Common myeloid progenitor, CD34-positive (primary cell): ENCODE results near the gene AP3B1.

Source experiments
- CTCF ChIA-PET: fragments of 350-600 bp; sonication (Branson Sonifier 250); formaldehyde crosslinking; loops from one replicate; lab custom pipeline; 2021; ENCODE audit warnings: antibody characterized with exemption; lab: Charles Lee
- POLR2A ChIA-PET: fragments of 350-600 bp; sonication (Branson Sonifier 250); formaldehyde crosslinking; loops from one replicate; lab custom pipeline; 2021; ENCODE audit warnings: antibody characterized with exemption; lab: Charles Lee
- DNase-seq, 3 donors: peaks; one replicate each; pipeline versions ENCODE4 v3.0.0 to v3.0.0-alpha.2; 2013
- H3K27ac ChIP-seq, 2 experiments: 1 replicate in 1 of 2; 2 replicates in 1 of 2; pipeline ENCODE4 v1.7.0; 2013; ENCODE audit warnings: inconsistent platforms in 2 of 2, low read length in 2 of 2, mild to moderate bottlenecking in 2 of 2, low read depth in 1 of 2, moderate library complexity in 1 of 2; ENCODE audit not compliant: severe bottlenecking in 2 of 2, insufficient read depth in 1 of 2, poor library complexity in 1 of 2
- H3K27me3 ChIP-seq, 5 experiments: replicated peaks in 2 of 5; 1 replicate in 3 of 5; 2 replicates in 2 of 5; pipeline versions ENCODE4 v1.6.1 to v1.7.0; 2013; ENCODE audit warnings: low read length in 4 of 5, mild to moderate bottlenecking in 2 of 5, moderate library complexity in 2 of 5, inconsistent platforms in 1 of 5; ENCODE audit not compliant: insufficient read depth in 5 of 5, control insufficient read depth in 4 of 5
- H3K36me3 ChIP-seq, 4 experiments: 1 replicate in 2 of 4; 2 replicates in 2 of 4; pipeline versions ENCODE4 v1.6.1 to v1.7.0; 2013; ENCODE audit warnings: low read length in 3 of 4, control low read depth in 1 of 4, mild to moderate bottlenecking in 1 of 4; ENCODE audit not compliant: control insufficient read depth in 4 of 4, insufficient read depth in 4 of 4
- H3K4me1 ChIP-seq, 4 experiments: 1 replicate in 3 of 4; 2 replicates in 1 of 4; pipeline versions ENCODE4 v1.6.1 to v1.7.1; 2013; ENCODE audit warnings: low read length in 3 of 4, mild to moderate bottlenecking in 3 of 4, control low read depth in 1 of 4, inconsistent platforms in 1 of 4, moderate library complexity in 1 of 4; ENCODE audit not compliant: control insufficient read depth in 4 of 4, insufficient read depth in 4 of 4; ENCODE audit errors: control extremely low read depth in 1 of 4
- H3K4me3 ChIP-seq, 7 experiments: 1 replicate in 4 of 7; 2 replicates in 3 of 7; pipeline versions ENCODE4 v1.5.1 to v1.7.0; 2013; ENCODE audit warnings: mild to moderate bottlenecking in 7 of 7, low read length in 6 of 7, moderate library complexity in 6 of 7, inconsistent platforms in 2 of 7, low read depth in 2 of 7, control low read depth in 1 of 7; ENCODE audit not compliant: insufficient read depth in 4 of 7, control insufficient read depth in 1 of 7; ENCODE audit errors: extremely low read depth in 1 of 7
- H3K9me3 ChIP-seq, 5 experiments: 1 replicate in 4 of 5; 2 replicates in 1 of 5; pipeline versions ENCODE4 v1.6.1 to v1.7.1; 2013; ENCODE audit warnings: low read length in 4 of 5, mild to moderate bottlenecking in 2 of 5, inconsistent platforms in 1 of 5, low read depth in 1 of 5, moderate library complexity in 1 of 5; ENCODE audit not compliant: control insufficient read depth in 4 of 5, insufficient read depth in 2 of 5; ENCODE audit errors: control extremely low read depth in 1 of 5
- WGBS: methylation state at CpG from one replicate; pipeline ENCODE4 v1.1.5; 2013; ENCODE audit not compliant: insufficient coverage; 5-methylcytosine and 5-hydroxymethylcytosine counted together

Gene AP3B1

DNA sequence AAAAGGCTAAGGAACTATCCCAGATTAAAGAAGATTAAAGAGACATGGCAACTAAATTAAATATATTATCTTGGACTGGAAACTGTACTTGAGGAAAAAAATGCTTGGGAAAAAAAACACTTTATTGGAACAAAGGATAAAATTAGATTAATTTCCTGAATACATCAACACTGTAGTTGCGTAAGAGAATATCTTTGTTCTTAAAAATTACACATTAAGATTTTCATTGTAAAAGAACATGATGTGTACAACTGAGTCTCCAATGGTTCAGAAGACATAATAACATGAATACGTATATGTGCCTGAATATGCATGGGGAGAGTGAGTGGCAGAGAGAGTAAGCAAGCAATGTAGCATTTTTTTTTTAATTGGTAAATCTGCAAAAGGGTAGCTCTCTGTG lies 2.8 kb downstream of the AP3B1 start:
- no peaks in the 10 kb centered on the region for H3K27me3 ChIP-seq
- peaks cover 8 to 20% (median 10%) of the 10 kb centered on the region in 4 experiments for H3K4me1 ChIP-seq
- ChIA-PET POLR2A (no interaction called here), CTCF (no interaction called here)
- no peaks in the 10 kb centered on the region for H3K36me3 ChIP-seq
- H3K9me3 ChIP-seq: no peaks in the 10 kb centered on the region
- DNase-seq: no peak
- H3K27ac ChIP-seq: no peak overlapping the region
- WGBS: 100% methylated on average over 1 of the region's 2 CpGs
- no peak overlapping the region for H3K4me3 ChIP-seq

DNA sequence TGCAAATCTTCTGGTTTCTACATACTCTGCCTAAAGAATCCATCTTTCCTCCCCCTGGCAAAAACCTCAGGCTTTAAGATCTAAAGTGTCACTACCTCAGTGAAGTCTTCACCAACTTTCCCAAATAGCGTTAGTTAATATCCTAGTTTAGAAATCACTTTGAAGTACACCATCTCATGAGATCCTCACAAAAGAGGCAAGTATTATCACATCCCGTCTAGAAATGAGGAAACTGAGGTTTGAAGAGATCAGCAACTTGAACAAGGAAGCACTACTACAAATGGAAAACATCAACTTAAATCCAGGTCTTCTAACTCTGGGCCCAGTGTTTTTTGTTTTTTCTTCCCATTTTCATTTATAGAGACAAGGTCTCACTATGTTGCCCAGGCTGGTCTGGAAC lies 4.6 kb downstream of the AP3B1 start:
- ChIA-PET POLR2A (interaction anchor here (0.7 kb wide), 1 partner anchor 35 kb away, joined by 3 read pairs; no protein-coding TSS in a partner anchor), CTCF (no interaction called here)
- no peak overlapping the region for H3K4me3 ChIP-seq
- no peaks in the 10 kb centered on the region for H3K9me3 ChIP-seq
- no peak overlapping the region for H3K27ac ChIP-seq
- DNase-seq: no peak
- no peaks in the 10 kb centered on the region for H3K36me3 ChIP-seq
- WGBS: 20% methylated on average over 1 of the region's 2 CpGs
- H3K4me1 ChIP-seq: peaks cover 3 to 17% (median 8%) of the 10 kb centered on the region in 4 experiments
- no peaks in the 10 kb centered on the region for H3K27me3 ChIP-seq

- DNase-seq: no peak
- Histone ChIP-seq H3K36me3 (no peaks in the 10 kb centered on the region), H3K4me3 (no peak overlapping the region), H3K27ac (no peak overlapping the region), H3K9me3 (no peaks in the 10 kb centered on the region), H3K27me3 (no peaks in the 10 kb centered on the region), H3K4me1 (peaks cover 0 to 13% (median 4%) of the 10 kb centered on the region in 4 experiments)
- ChIA-PET POLR2A (no interaction called here), CTCF (no interaction called here)
- WGBS: no CpG with 5 or more reads among the region's 3 CpGs
Measured at GRCh38 chr5:78288246-78288645, 6.3 kb downstream of the AP3B1 start.

DNA sequence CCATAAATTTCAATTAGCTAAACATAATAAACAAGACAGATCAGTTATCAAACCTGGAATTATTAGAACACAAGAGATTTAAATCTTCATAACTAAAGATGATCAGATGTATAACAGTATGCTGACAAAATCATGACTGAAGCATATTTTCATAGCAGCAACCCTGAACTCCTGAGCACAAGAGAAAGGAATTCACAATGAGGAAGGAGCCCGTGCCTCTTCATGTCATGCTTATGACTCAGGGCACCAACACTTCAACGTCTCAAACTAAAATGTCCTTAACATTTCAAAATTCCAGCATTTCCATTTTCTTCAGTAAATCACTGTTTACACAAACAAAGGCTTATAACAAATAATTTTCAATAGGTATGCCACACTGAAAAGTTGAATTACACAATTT lies 6.7 kb downstream of the AP3B1 start:
- peak in 2 of 3 donors; percentile 26 to 35 for DNase-seq
- Histone ChIP-seq H3K4me1 (peaks cover 0 to 10% (median 2%) of the 10 kb centered on the region in 4 experiments), H3K36me3 (no peaks in the 10 kb centered on the region), H3K9me3 (no peaks in the 10 kb centered on the region), H3K4me3 (no peak overlapping the region), H3K27ac (no peak overlapping the region), H3K27me3 (no peaks in the 10 kb centered on the region)
- POLR2A ChIA-PET: no interaction called here
- CTCF ChIA-PET: no interaction called here
- WGBS: 100% methylated on average over 1 of the region's 2 CpGs

- CTCF ChIA-PET: no interaction called here
- Histone ChIP-seq H3K4me1 (peaks cover 0 to 10% (median 2%) of the 10 kb centered on the region in 4 experiments), H3K27me3 (no peaks in the 10 kb centered on the region), H3K27ac (no peak overlapping the region), H3K36me3 (no peaks in the 10 kb centered on the region), H3K9me3 (no peaks in the 10 kb centered on the region), H3K4me3 (no peak overlapping the region)
- POLR2A ChIA-PET: interaction anchor here (0.6 kb wide), 1 partner anchor 47 kb away, joined by 4 read pairs; no protein-coding TSS in a partner anchor
- DNase-seq: no peak
Measured at GRCh38 chr5:78287169-78287568, 7.3 kb downstream of the AP3B1 start.

DNA sequence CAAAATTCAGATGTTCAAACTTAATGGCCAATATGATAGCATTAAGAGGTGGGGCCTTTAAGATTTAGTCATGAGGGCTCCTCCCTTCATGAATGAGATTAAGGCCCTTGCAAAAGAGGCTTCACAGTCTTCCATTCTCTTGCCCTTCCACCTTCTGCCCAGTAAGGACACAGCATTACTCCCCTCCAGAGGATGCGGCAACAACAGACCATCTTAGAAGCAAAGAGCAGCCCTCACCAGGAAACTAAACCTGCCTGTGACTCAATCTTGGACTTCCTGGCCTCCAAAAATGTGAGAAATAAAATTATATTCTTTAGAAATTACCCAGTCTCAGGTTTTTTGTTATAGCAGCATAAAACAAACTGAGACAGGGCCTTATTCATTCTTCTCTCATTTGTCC lies 8.2 kb downstream of the AP3B1 start:
- no peak overlapping the region for H3K27ac ChIP-seq
- DNase-seq: peak in 2 of 3 donors; percentile 34 to 67
- no peak overlapping the region for H3K4me3 ChIP-seq
- no peaks in the 10 kb centered on the region for H3K27me3 ChIP-seq
- peaks cover 0 to 4% (median 1%) of the 10 kb centered on the region in 4 experiments for H3K36me3 ChIP-seq
- no CpG with 5 or more reads among the region's 1 CpG for WGBS
- no peaks in the 10 kb centered on the region for H3K9me3 ChIP-seq
- H3K4me1 ChIP-seq: peaks cover 0 to 6% (median 2%) of the 10 kb centered on the region in 4 experiments
- POLR2A ChIA-PET: interaction anchor here (0.6 kb wide), 1 partner anchor 46 kb away, joined by 4 read pairs; no protein-coding TSS in a partner anchor
- CTCF ChIA-PET: no interaction called here

DNA sequence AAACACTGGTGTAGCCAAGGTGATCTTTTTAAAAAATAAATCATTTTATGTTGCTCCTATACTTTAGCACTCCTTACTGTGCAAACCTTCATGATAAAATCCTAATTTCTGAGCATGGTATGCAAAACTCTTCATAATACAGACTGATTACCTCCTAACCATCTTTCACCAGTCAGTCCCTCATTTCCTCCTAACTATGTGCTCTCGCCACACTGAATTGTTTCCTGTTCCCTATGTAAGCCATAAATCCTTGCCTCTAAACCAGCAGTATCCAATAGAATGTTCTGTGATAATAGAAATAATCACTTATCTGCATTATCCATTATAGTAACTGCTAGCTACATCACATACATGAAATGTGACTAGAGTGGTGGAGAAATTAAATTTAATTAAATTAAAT lies 10.7 kb downstream of the AP3B1 start:
- no CpG with 5 or more reads among the region's 1 CpG for WGBS
- H3K27ac ChIP-seq: no peak overlapping the region
- no peaks in the 10 kb centered on the region for H3K9me3 ChIP-seq
- no peak overlapping the region for H3K4me3 ChIP-seq
- H3K4me1 ChIP-seq: peaks cover 0 to 6% (median 2%) of the 10 kb centered on the region in 4 experiments
- POLR2A ChIA-PET: no interaction called here
- no peaks in the 10 kb centered on the region for H3K27me3 ChIP-seq
- CTCF ChIA-PET: interaction anchor here (2.0 kb wide), 1 partner anchor 10 kb away, joined by 6 read pairs; the partner anchor contains the start of gene AP3B1
- peaks cover 0 to 4% (median 1%) of the 10 kb centered on the region in 4 experiments for H3K36me3 ChIP-seq
- no peak for DNase-seq
